ENCODE measurements around the gene FREY1. TPM values are rescaled to one million over a fixed set of nuclear protein-coding genes. Genes with fewer than 3 reads are reported as not detected.

The FREY1 gene
- total and polyA plus RNA-seq, 2 of the 8 experiments (the other 6 are each of a cell fraction or from before 2014, with no cell fraction given): 0.32 to 1.1 TPM

- no peak for TF ChIP-seq SIN3A (conservative IDR thresholded peaks at IDR 0.05 in 1 of 2, IDR thresholded peaks at IDR 0.05 in 1 of 2; ENCODE audit: low read depth in 1 of 2, low read length in 2 of 2)
- no peak for TF ChIP-seq NANOG (IDR thresholded peaks at IDR 0.05; ENCODE audit: insufficient read depth, low read depth, low read length, poor library complexity, severe bottlenecking)
- TF ChIP-seq POU5F1 (IDR thresholded peaks at IDR 0.05; ENCODE audit: low read depth, low read length): no peak
- TF ChIP-seq GTF2F1 (IDR thresholded peaks at IDR 0.05; ENCODE audit: borderline replicate concordance, low read depth, low read length): no peak
- no peak for TF ChIP-seq TAF1 (IDR thresholded peaks at IDR 0.05; ENCODE audit: low read depth, low read length)
- no peak for TF ChIP-seq BRCA1 (IDR thresholded peaks at IDR 0.05; ENCODE audit: low read depth, low read length)
- TF ChIP-seq CREB1 (IDR thresholded peaks at IDR 0.05): no peak
These were observed 26.2 kb upstream of the FREY1 start (continued) for GRCh38 chr11:45933131-45933831.
